ENCODE data around the gene TRAF4. TPM values are rescaled to one million over a fixed set of nuclear protein-coding genes. Genes with fewer than 3 reads are reported as not detected.

TRAF4 gene
- total and polyA plus RNA-seq, 9 of the 15 experiments (the other 6 are each of a cell fraction or from before 2014, with no cell fraction given) = 2.4 to 147 (median 72.4) TPM

- 0 out of 2 replicates have a peak, but pooled peaks have one; percentile 46 for TF ChIP-seq ZBTB33 (CRISPR knock-in tag; IDR thresholded peaks at IDR 0.05)
- no peak for TF ChIP-seq HDGF (IDR thresholded peaks at IDR 0.05)
- peak; percentile 64; the same call in 1 of the 2 replicates for TF ChIP-seq MYC (IDR thresholded peaks at IDR 0.05; ENCODE audit: low read depth, low read length)
- no peak for TF ChIP-seq MYC (CRISPR knock-in tag; IDR thresholded peaks at IDR 0.05; ENCODE audit: borderline replicate concordance, low read depth)
- peak; percentile 62; the same call in 1 of the 2 replicates for TF ChIP-seq NCOR1 (IDR thresholded peaks at IDR 0.05)
- peak; percentile 74; the same call in 1 of the 2 replicates for TF ChIP-seq RNF2 (IDR thresholded peaks at IDR 0.05)
- TF ChIP-seq ELF2 (CRISPR knock-in tag; IDR thresholded peaks at IDR 0.05) = peak; percentile 81
- no peak for TF ChIP-seq ZSCAN29 (IDR thresholded peaks at IDR 0.05)
- TF ChIP-seq CEBPB (tag; IDR thresholded peaks at IDR 0.05) = no peak
- peak; percentile 60; the same call in 1 of the 2 replicates for TF ChIP-seq GATA2 (CRISPR knock-in tag; IDR thresholded peaks at IDR 0.05)
- TF ChIP-seq CSDE1 (IDR thresholded peaks at IDR 0.05) = peak in 1 of 2 experiments; percentile 91; a peak in 2 of 4 replicates
- no peak for TF ChIP-seq NFATC3 (IDR thresholded peaks at IDR 0.05)
- peak; percentile 61 for TF ChIP-seq RBBP5 (IDR thresholded peaks at IDR 0.05; ENCODE audit: borderline replicate concordance, insufficient read depth, low read length, poor library complexity, severe bottlenecking)
- 0 out of 4 replicates have a peak, but pooled peaks of 1 of the 2 experiments have one; percentile 29 for TF ChIP-seq MNT (conservative IDR thresholded peaks at IDR 0.05)
- TF ChIP-seq TAL1 (IDR thresholded peaks at IDR 0.05) = peak; percentile 60
- peak; percentile 62; the same call in 1 of the 2 replicates for TF ChIP-seq ZKSCAN1 (IDR thresholded peaks at IDR 0.05; ENCODE audit: low read depth, low read length)
- no peak for TF ChIP-seq IRF9 (tag; IDR thresholded peaks at IDR 0.05)
Observed at GRCh38 chr17:28741358-28742349, 2.2 kb upstream of the TRAF4 start (continued).

Data from K562 (cell line).